ACHN (cell line): ENCODE measurements around the gene NAV3.

ENCODE experiments used
- DNase-seq: peaks from one replicate; pipeline ENCODE4 v3.0.0-alpha.2; 2015
- in situ Hi-C: cut with HindIII; loops from 2 replicates; pipeline ENCODE4 v1.10.0; 2017; ENCODE audit warnings: low sequenced_read_pairs, low pct_ligation_motif_present, low pct_unique_long_range_greater_than_20kb

The NAV3 gene, protein sequence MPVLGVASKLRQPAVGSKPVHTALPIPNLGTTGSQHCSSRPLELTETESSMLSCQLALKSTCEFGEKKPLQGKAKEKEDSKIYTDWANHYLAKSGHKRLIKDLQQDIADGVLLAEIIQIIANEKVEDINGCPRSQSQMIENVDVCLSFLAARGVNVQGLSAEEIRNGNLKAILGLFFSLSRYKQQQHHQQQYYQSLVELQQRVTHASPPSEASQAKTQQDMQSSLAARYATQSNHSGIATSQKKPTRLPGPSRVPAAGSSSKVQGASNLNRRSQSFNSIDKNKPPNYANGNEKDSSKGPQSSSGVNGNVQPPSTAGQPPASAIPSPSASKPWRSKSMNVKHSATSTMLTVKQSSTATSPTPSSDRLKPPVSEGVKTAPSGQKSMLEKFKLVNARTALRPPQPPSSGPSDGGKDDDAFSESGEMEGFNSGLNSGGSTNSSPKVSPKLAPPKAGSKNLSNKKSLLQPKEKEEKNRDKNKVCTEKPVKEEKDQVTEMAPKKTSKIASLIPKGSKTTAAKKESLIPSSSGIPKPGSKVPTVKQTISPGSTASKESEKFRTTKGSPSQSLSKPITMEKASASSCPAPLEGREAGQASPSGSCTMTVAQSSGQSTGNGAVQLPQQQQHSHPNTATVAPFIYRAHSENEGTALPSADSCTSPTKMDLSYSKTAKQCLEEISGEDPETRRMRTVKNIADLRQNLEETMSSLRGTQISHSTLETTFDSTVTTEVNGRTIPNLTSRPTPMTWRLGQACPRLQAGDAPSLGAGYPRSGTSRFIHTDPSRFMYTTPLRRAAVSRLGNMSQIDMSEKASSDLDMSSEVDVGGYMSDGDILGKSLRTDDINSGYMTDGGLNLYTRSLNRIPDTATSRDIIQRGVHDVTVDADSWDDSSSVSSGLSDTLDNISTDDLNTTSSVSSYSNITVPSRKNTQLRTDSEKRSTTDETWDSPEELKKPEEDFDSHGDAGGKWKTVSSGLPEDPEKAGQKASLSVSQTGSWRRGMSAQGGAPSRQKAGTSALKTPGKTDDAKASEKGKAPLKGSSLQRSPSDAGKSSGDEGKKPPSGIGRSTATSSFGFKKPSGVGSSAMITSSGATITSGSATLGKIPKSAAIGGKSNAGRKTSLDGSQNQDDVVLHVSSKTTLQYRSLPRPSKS (N-terminal part only)

DNA sequence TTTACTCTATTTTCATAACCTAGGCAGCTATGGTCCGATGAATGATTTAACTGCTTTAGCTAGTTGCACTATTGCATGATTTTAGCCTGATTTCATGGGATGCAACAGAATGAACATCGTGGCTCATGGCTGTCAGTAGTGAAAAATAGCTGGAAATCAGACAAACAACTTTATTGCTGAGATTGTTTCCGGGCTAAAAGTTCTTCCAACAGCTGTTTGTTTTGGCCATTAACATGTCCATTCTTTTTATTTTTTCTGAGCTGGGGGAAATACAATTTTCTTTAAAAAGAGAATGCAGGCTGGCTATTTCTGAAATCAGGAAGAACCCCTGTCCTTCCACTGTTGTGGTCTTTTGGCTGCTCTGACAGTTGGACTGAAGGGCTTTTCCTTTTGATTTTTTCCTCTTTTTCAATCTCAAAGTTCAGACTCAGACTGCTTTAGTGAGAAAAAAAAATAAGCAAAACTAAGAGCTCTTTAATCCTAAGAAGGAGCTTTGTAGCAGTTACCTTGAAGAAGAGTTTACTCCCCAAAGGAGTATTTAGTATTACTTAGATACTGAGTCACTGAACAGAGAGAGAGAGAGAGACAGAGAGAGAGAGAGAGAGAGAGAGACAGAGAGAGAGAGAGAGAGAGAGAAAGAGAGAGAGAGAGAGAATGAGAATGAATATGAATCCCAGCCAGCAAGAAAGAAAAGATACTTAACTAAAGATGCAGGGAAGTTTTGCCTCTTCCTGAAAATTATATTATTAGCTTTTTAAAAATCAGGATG is at the start of gene NAV3:
TSS of gene NAV3 (plus strand) at position 312 of the 769 bp plus-strand sequence. CDS start 568 bp downstream, outside the sequence.
- DNase-seq, result no peak
- in situ Hi-C loops, result no loop called here

DNA sequence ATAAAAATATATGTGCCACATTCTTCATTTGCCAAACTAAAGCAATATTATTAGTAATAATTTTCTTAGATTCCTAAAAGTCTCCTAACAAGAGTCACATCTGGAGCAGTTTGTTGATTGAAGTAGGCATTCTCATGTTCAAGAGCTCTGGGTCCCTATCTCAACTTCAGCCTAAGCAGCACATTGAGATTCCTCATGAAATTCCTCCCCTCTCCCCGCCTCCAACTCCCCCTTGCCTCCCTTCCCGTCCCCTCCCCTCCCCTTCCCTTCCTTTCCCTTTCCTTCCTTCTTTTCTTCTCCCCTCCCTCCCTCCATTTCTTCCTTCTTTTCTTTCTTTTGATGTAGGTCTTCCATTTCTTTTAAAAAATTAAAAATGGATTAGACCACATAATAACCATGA is 48.7 kb upstream of the NAV3 start:
- in situ Hi-C loops, result no loop called here
- DNase-seq, result no peak

DNA sequence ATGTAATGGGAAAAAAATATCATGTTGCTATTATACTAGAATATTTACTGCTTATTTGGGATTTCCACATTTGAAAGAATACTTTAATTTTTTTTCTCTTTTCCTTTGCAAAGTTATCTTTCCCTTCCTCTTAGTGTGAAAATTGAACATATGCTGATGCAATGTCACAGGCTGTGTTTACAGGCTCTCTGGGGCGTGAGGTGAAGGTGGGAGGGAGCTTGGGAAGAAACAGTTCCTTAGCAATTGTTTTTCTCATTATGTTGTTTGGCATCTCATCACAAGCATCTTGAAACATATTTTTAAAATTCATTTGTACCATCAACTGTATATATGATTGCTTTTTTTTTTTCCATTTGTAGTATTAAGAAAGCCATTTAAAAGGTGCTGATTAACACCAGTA is 47.9 kb upstream of the NAV3 start:
- no peak for DNase-seq
- in situ Hi-C loops, result no loop called here

DNA sequence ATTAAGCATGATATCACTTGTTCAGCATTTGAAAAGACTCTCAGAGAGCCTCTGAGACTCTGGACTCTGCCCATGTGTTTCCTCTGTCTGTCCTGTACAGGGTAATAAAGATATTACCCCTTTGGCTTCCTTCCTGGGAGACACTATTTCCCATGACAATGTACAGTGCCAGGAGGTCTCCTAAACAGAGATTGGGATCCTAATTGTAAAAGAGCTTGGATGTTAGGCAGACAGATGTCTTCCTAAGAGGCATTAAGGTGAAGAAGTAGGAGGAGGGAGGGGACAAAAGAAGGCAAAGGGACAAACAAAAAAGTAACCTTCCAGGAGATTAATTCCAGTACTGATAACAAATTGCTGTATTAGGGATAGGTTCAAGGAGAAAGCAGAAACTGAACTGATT is 45.5 kb upstream of the NAV3 start:
- in situ Hi-C loops, result no loop called here
- no peak for DNase-seq

DNA sequence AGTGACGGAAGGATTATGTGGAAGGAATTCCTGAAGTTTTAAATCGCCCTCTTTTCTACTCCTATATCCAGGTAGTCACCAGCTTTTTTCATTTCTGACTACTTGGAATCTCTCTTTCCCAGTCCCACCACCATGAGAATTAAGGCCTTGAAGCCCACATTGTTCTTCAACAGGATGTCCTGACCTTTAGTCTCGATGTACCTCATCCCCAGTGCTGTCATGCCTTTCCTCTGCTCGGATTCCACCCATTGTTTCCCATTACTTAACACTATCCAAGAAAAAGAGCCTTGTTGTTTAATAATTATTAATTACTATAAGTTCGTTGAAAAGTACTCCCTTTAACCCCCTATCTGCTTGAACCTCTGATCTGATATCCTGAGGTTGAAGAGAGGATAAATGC is 44.0 kb upstream of the NAV3 start:
- in situ Hi-C loops, result no loop called here
- no peak for DNase-seq

DNA sequence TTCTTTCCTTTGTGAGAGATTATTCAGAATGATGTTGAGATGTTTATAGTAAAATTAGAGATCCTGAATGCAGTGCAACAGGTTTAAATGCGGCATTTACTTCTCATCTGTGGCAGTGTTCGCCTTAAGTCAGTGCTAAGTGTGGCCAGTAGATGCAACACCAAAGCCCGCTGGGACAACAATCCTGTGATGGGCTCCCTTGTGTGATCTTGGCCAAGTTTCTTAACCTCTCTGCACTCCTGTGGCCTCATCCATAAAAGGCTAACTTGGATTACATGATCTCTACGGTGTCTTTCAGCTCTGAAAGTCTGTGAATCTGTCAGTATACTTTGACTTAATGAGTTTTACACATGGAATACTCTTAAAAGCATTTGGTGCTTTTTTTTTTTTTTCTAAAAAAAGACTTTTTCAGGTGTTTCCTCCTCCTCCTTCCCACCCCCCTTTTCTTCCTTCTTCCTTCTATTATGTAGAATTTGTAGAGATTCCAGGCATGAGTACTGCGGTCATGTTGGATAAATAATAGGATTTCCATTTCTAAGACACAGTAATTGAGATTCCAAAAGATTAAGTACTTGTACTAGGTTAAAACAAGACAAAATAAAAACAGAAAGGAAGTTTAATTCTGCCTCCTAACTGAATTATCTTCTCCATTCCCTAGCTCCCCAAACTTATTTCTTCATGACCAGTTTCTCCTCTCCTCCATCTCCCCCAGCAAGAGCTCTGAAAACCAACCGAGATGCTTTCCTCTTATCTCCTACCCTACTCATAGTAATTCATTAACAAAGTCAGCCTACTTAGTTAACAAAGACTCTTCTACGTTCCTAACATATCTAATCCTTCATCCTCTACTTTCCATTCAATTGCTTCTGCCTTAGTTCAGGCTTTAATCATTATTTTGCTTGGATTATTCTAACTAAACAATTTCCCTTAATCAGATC is 42.2 kb upstream of the NAV3 start:
- in situ Hi-C loops, result no loop called here
- DNase-seq, result no peak

DNA sequence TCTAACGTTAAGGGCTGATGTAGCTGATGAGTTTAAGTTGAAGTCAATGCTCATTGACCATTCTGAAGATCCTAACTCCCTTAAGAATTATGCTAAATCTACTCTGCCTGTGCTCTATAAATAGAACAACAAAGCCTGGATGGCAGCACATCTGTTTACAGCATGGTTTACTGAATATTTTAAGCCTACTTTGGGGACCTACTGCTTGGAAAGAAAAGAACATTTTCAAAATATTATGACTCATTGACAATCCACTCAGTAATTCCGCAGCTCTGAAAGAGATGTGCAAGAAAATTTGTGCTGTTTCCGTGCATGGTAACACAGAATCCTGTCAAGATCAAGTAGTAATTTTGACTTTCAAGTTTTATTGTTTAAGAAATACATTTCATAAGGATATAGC is 35.0 kb upstream of the NAV3 start:
- in situ Hi-C loops, result no loop called here
- DNase-seq, result no peak

DNA sequence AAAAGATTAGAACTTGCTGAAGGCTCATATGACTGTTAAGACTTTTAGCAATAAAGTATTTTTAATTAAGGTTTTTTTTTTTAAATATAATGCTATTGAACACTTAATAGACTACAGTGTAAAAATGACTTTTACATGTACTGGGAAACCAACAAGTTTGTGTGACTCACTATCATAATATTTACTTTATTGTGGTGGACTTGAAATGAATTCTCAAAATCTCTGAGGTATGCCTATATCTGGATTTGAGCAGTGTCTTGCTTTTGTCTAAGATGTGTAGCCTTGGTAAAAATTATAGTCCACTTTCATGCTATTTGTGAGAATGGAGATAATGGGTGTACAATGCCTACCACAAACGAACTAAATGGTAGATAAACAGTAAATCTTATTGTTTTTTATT is 33.9 kb upstream of the NAV3 start:
- DNase-seq, result no peak
- in situ Hi-C loops, result no loop called here

DNA sequence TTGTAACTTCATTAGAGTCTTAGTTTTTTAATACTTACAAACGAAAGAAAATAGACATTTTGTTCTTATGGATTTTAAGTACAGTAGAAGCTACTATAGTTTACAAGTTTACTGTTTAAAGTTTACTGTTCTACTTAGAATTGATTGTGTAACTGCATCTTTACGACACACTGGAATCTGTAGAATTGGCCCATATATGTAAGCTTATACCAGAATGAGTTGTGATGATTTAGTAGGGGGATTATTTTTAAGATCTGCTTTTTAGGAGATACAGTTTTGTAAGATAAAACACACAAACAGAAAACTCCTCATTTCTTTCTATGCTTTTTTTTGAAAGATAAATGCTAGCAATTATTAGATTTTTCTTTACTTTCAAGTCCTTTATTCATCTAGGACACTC is 30.2 kb upstream of the NAV3 start:
- in situ Hi-C loops, result no loop called here
- no peak for DNase-seq

DNA sequence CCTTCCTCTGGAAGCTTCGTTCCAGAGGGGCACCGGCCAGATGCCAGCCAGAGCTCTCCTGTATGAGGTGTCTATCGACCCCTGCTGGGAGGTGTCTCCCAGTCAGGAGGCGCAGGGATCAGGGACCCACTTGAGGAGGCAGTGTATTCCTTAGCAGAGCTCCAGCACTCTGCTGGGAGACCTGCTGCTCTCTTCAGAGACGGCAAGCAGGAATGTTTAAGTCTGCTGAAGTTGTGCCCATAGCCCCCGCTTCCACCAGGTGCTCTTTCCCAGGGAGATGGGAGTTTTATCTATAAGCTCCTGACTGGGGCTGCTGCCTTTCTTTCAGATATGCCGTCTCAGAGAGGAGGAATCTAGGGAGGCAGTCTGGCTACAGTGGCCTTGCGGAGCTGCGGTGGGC is 22.2 kb upstream of the NAV3 start:
- in situ Hi-C loops, result no loop called here
- no peak for DNase-seq

DNA sequence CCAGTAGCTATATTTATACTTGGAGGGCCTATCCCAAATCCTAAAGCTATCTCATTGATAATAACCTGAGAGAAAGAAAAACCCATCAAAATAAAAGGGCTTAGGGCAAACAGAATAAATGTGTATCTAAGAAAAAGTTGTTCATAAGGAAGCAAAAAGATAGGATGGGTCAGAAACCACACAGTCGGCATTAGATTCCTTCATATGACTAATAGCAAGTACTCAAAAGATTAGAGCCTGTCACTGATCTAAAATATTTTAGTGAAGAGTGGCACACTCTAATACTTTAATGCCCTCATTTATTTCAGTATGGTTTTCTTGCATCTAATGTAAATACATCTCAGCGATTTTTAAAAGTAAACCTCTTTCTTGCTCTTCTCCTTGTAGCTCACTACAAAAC is 17.1 kb upstream of the NAV3 start:
- in situ Hi-C loops, result no loop called here
- no peak for DNase-seq

DNA sequence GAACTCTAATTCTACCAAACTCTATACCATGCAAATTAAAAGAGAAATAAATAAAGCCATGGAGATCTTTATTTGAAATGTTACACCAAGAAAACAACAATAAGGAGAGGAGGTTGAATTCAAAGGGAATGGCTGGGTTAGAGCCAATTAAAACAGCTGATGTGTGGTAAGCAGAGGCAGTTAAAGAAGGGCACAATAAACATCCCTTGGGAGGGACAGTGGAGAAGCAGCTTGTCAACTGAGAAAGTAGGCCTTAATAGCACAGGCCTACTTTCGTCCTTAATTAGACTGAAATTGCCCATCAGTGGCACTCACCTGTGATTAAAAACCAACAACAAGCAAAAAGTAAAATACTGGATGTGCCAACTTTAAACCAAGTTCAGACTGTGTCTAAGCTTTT is 16.3 kb upstream of the NAV3 start:
- DNase-seq, result no peak

DNA sequence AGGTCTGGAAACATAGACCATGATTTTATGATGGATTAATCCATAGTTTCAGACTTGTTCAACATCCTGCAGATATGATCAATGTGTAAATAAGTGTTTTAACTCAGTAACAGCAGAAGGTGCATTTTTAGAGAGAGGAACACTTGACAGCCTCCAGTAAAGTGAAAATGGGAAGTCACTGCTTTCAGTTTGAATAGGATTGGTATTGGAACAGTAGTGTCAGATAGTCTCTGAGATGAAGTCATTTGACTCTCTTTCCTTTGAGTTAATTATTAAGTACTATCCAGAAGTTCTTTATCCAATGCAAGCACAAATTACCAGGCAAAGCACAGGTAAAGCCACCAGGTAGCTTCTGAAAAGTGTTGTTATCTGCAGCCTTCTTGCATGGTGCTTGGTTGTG is 14.5 kb upstream of the NAV3 start:
- in situ Hi-C loops, result no loop called here
- no peak for DNase-seq

More for the DNA sequence above, 16.3 kb upstream of the NAV3 start:
- in situ Hi-C loops, result no loop called here

DNA sequence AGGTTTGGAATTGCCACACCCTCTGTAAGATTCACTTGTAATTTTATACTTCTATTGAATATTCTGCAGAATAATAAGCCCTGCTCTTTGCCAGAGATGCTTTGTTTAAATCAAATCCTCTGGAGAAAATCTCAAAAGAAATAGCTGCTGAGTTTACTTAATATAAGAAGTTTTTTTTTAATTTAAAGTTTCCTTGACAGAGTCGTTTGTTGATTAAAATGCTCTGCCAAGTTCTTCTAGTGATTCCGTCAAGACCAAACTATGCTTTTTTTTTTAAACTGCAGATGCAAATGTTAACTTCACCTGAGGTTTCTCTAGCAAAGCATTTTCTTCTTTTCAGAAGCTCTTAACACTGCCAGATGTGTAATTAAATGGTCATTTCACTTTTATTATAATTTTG is 13.4 kb upstream of the NAV3 start:
- no peak for DNase-seq
- in situ Hi-C loops, result no loop called here

DNA sequence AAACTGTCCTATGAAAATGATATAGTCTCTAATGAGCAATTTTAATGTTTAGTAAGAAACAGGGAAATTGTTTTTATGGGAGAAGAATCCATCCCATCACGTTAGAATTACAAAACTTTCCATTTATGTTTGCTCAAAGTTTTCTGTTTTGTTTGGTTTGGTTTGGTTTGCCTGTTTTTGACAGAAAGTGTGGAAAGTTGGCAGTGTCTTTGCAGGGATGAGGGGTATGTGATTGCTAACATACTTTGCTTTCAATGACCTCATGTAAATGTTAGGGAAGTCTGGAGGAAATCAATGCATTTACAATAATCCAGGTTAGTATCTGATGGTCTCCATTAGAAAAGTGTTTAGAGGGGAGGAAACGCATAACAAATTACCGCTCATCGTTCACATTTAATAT is 12.3 kb upstream of the NAV3 start:
- no peak for DNase-seq
- in situ Hi-C loops, result no loop called here

DNA sequence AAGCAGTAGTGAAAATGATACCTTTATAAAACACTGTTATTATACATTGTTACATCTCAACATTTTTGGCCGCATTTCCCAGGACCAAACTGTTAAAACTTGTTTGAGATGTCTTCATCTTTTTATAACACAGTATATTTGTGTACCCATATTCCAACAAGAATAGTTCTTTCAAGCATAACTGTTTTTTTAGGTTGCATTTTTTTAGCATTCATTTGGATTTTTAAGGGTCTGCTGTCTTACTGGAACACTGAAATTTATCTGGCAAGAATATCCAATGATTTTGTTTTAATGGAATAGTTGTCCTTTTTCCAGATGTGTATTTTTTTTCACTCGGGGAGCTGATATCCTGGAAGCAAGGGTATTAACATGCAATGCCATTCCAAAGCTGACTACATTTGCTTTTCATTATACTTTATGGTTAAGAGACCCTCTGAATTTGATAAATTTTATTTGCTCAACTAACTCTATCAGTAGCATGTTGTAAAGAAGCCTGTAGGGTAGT is 8.9 kb upstream of the NAV3 start:
- DNase-seq, result no peak
- in situ Hi-C loops, result no loop called here

DNA sequence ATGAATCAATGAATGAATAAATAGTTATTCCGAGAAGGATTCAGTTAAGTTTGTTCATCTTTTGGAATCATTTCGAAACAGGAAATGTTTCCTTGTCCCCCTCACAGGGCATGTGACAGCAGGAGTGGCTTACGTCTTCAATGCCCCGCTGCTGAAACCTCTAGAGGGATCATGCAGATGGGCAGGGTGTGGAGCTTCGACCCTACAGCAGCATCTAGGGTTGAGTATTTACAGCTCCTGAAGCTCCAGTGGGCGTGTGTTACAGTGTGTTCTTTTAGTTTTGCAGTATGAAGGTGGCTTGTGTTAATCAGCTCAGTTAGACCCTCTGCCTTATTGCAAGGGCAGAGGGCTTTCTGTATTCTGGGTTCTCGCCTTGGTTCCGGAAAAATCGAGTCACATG is 2.6 kb downstream of the NAV3 start:
- DNase-seq, result no peak
- in situ Hi-C loops, result no loop called here
